CD14-positive monocyte (primary cell): Measurements from ENCODE around the gene PRKAB2. TPM values are rescaled to one million over a fixed set of nuclear protein-coding genes. Genes with fewer than 3 reads are reported as not detected.
"Not testable (repeated sequence)": the region's sequence is repeated elsewhere in the genome, so short reads cannot be mapped to it uniquely, and the experiment has no call there.

Experiments used
- DNase-seq, 3 donors: peaks; one replicate each; pipeline ENCODE4 v3.0.0-alpha.2; 2011 to 2022
- H2AFZ ChIP-seq: 2 replicates; pipeline ENCODE4 v1.6.0; 2012; ENCODE audit warnings: mild to moderate bottlenecking, low read depth, low read length, inconsistent platforms; ENCODE audit not compliant: insufficient read depth, poor library complexity, severe bottlenecking
- H3K27ac ChIP-seq, 2 donors: 1 replicate in 1 of 2; 2 replicates in 1 of 2; pipeline ENCODE4 v1.5.1; 2012 to 2013; ENCODE audit warnings: low read length in 2 of 2, control low read depth in 1 of 2, inconsistent platforms in 1 of 2, low read depth in 1 of 2, mild to moderate bottlenecking in 1 of 2
- H3K27me3 ChIP-seq, 2 donors: one replicate each; pipeline versions ENCODE4 v1.6.0 to v1.6.1; 2011 to 2013; ENCODE audit warnings: low read length in 2 of 2; ENCODE audit not compliant: control insufficient read depth in 2 of 2, insufficient read depth in 2 of 2
- H3K36me3 ChIP-seq, 2 donors: replicated peaks in 1 of 2; 1 replicate in 1 of 2; 2 replicates in 1 of 2; pipeline versions ENCODE4 v1.5.1 to v1.6.1; 2012 to 2013; ENCODE audit warnings: low read length in 2 of 2, control low read depth in 1 of 2, inconsistent platforms in 1 of 2, mild to moderate bottlenecking in 1 of 2; ENCODE audit not compliant: insufficient read depth in 2 of 2, control insufficient read depth in 1 of 2
- H3K4me1 ChIP-seq, 2 donors: 1 replicate in 1 of 2; 2 replicates in 1 of 2; pipeline versions ENCODE4 v1.5.1 to v1.6.1; 2012 to 2013; ENCODE audit warnings: low read length in 2 of 2, control low read depth in 1 of 2, inconsistent platforms in 1 of 2, mild to moderate bottlenecking in 1 of 2, moderate library complexity in 1 of 2; ENCODE audit not compliant: insufficient read depth in 2 of 2, control insufficient read depth in 1 of 2
- H3K4me2 ChIP-seq: replicated peaks from 2 replicates; pipeline ENCODE3; 2012; ENCODE audit warnings: low read length, moderate library complexity, mild to moderate bottlenecking; ENCODE audit not compliant: poor library complexity, severe bottlenecking; ENCODE audit errors: extremely low read depth
- H3K4me3 ChIP-seq, 3 experiments: fragments of 200-600 bp in 1 of 3; sonication (generic) in 1 of 3; replicated peaks in 1 of 3; 1 replicate in 2 of 3; 2 replicates in 1 of 3; pipeline ENCODE4 v1.5.1; 2011 to 2013; ENCODE audit warnings: low read length in 3 of 3, mild to moderate bottlenecking in 3 of 3, control low read depth in 2 of 3, low read depth in 2 of 3, inconsistent platforms in 1 of 3, moderate library complexity in 1 of 3
- H3K79me2 ChIP-seq: 2 replicates; pipeline ENCODE4 v1.6.0; 2012; ENCODE audit warnings: mild to moderate bottlenecking, control low read depth, inconsistent platforms, low read length, moderate library complexity; ENCODE audit not compliant: insufficient read depth
- H3K9ac ChIP-seq: 2 replicates; pipeline ENCODE4 v1.6.0; 2017; ENCODE audit warnings: low read length, mild to moderate bottlenecking; ENCODE audit not compliant: insufficient read depth, poor library complexity, severe bottlenecking
- H3K9me3 ChIP-seq, 2 donors: replicated peaks in 1 of 2; 1 replicate in 1 of 2; 2 replicates in 1 of 2; pipeline versions ENCODE4 v1.5.1 to v1.6.1; 2012 to 2013; ENCODE audit warnings: low read length in 2 of 2, control low read depth in 1 of 2; ENCODE audit not compliant: control insufficient read depth in 1 of 2, insufficient read depth in 1 of 2
- H4K20me1 ChIP-seq: 2 replicates; pipeline ENCODE4 v1.6.0; 2012; ENCODE audit warnings: mild to moderate bottlenecking, low read length, control low read depth, moderate library complexity; ENCODE audit not compliant: insufficient read depth
- H3K27ac Mint-ChIP-seq, 7 donors: one replicate each; pipeline ENCODE4 v1.8.0; 2020; ENCODE audit warnings: mild to moderate bottlenecking in 7 of 7, mixed read lengths in 7 of 7, moderate library complexity in 6 of 7, inconsistent platforms in 2 of 7
- H3K27me3 Mint-ChIP-seq, 3 donors: one replicate each; pipeline ENCODE4 v1.8.0; 2021 to 2022; ENCODE audit warnings: low read depth in 3 of 3, mild to moderate bottlenecking in 3 of 3, mixed read lengths in 3 of 3, moderate library complexity in 3 of 3, inconsistent platforms in 1 of 3
- H3K36me3 Mint-ChIP-seq, 2 donors: one replicate each; pipeline ENCODE4 v1.8.0; 2020; ENCODE audit warnings: mixed read lengths in 2 of 2, inconsistent platforms in 1 of 2, mild to moderate bottlenecking in 1 of 2
- H3K4me1 Mint-ChIP-seq: one replicate; pipeline ENCODE4 v1.8.0; 2020; ENCODE audit warnings: mild to moderate bottlenecking, mixed read lengths
- H3K4me3 Mint-ChIP-seq, 2 donors: one replicate each; pipeline ENCODE4 v1.8.0; 2020; ENCODE audit warnings: mild to moderate bottlenecking in 2 of 2, mixed read lengths in 2 of 2, moderate library complexity in 1 of 2
- H3K9me3 Mint-ChIP-seq, 7 donors: one replicate each; pipeline ENCODE4 v1.8.0; 2020 to 2022; ENCODE audit warnings: mixed read lengths in 7 of 7, mild to moderate bottlenecking in 6 of 7, moderate library complexity in 6 of 7, inconsistent platforms in 2 of 7
- WGBS: methylation state at CpG from one replicate; pipeline ENCODE4 v1.1.5; 2013; ENCODE audit warnings: missing lambda C conversion rate; ENCODE audit not compliant: insufficient coverage; 5-methylcytosine and 5-hydroxymethylcytosine counted together
- intact Hi-C, 2 donors: fragments of 100-400 bp; cut with micrococcal nuclease; formaldehyde crosslinking; loops; one replicate each; pipeline versions ENCODE4 v1.15.0 to v1.15.1; 2023
- polyA plus RNA-seq, 3 donors: library from polyadenylated mRNA; depleted of rRNA in 1 of 3; unstranded in 2 of 3; stranded (reverse) in 1 of 3; fragments of 300-500 nt in 2 of 3; fragments of >200 nt in 1 of 3; fragmentation: Illumina TruSeq in 2 of 3; gene quantifications; 1 replicate in 2 of 3; 2 replicates in 1 of 3; pipeline ENCODE4 v1.2.3, GENCODE V29; 2012 to 2021
- TF ChIP-seq, protein P1 (sequence below): fragments of 200-600 bp; IDR thresholded peaks from one replicate; pipeline ENCODE4 v1.8.0; 2022; ENCODE audit warnings: antibody characterized with exemption, mild to moderate bottlenecking

Gene PRKAB2
- polyA plus RNA-seq, 3 donors, result 1.1 to 14.0 (median 1.7) TPM

DNA sequence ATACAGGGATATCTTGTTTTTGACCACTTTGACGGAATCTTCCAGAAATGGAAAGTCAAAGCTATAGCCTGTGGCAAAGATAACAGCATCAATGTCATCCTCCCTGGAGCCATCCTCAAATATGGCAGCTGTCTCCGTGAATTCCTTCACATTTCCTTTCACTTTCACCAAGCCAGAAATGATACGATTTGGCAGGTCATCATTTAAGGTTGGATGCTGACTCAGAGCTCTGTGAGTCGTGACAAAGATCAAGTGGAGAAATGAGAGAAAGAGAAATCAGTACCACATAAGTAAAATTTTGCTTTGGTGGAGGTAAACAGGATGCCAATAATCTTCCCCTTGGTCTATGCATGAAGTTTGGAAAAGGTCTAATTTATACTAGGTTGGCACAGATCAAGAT is 29.0 kb upstream of the PRKAB2 start:
- Histone ChIP-seq H4K20me1 (no peaks in the 10 kb centered on the region), H3K27ac (no peak overlapping the region), H3K27me3 (no peaks in the 10 kb centered on the region), H3K36me3 (peaks cover 0 to 2% of the 10 kb centered on the region in 2 donors), H3K9me3 (no peaks in the 10 kb centered on the region), H2AFZ (no peak overlapping the region), H3K9ac (no peak overlapping the region), H3K4me1 (peaks cover 13 to 18% of the 10 kb centered on the region in 2 donors), H3K4me2 (no peak overlapping the region), H3K79me2 (no peaks in the 10 kb centered on the region), H3K4me3 (no peak overlapping the region)
- Mint-ChIP-seq H3K4me3 (no peak overlapping the region), H3K4me1 (peaks cover 17% of the 10 kb centered on the region), H3K9me3 (peaks cover 0 to 5% (median 2%) of the 10 kb centered on the region in 7 donors), H3K27ac (peak overlapping the region in 1 of 7 donors; percentile 27), H3K36me3 (peaks cover 16 to 22% of the 10 kb centered on the region in 2 donors), H3K27me3 (peaks cover 0 to 2% (median 0%) of the 10 kb centered on the region in 3 donors)
- WGBS, result 100% methylated on average over 1 of the region's 4 CpGs
- TF ChIP-seq, protein P1, sequence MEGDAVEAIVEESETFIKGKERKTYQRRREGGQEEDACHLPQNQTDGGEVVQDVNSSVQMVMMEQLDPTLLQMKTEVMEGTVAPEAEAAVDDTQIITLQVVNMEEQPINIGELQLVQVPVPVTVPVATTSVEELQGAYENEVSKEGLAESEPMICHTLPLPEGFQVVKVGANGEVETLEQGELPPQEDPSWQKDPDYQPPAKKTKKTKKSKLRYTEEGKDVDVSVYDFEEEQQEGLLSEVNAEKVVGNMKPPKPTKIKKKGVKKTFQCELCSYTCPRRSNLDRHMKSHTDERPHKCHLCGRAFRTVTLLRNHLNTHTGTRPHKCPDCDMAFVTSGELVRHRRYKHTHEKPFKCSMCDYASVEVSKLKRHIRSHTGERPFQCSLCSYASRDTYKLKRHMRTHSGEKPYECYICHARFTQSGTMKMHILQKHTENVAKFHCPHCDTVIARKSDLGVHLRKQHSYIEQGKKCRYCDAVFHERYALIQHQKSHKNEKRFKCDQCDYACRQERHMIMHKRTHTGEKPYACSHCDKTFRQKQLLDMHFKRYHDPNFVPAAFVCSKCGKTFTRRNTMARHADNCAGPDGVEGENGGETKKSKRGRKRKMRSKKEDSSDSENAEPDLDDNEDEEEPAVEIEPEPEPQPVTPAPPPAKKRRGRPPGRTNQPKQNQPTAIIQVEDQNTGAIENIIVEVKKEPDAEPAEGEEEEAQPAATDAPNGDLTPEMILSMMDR, result no peak
- intact Hi-C loops, result no loop called here
- DNase-seq, result no peak

DNA sequence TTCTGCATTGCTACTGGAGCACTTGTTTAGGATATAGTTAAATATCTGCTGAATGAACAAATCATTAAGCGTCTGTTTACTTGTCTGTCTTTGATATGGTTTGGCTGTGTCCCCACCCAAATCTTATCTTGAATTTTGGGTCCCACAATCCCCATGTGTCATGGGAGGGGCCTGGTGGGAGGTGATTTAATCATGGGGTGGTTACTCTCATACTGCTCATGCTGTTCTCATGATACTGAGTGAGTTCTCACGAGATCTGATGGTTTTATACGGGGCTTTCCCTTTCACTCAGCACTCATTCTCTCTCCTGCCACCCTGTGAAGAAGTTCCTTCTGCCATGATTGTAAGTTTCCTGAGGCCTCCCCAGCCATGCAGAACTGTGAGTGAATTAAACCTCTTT is 25.1 kb upstream of the PRKAB2 start:
- H3K4me1 ChIP-seq, H3K9ac ChIP-seq, H3K4me1 Mint-ChIP-seq, H3K36me3 ChIP-seq, intact Hi-C loops, H3K9me3 ChIP-seq, H4K20me1 ChIP-seq, H3K4me3 Mint-ChIP-seq, H2AFZ ChIP-seq, H3K27me3 Mint-ChIP-seq, H3K27ac Mint-ChIP-seq, DNase-seq, H3K4me3 ChIP-seq, H3K79me2 ChIP-seq, H3K27ac ChIP-seq, H3K4me2 ChIP-seq, H3K27me3 ChIP-seq: not testable (repeated sequence)
- Mint-ChIP-seq H3K36me3 (peaks cover 8 to 20% of the 10 kb centered on the region in 2 donors), H3K9me3 (peaks cover 2 to 16% (median 11%) of the 10 kb centered on the region in 7 donors)
- 100% methylated on average over 1 of the region's 3 CpGs for WGBS
